H1 (cell line): ENCODE data around the gene GABRE.

Experiments
- ATF3 ChIP-seq: IDR thresholded peaks from 2 replicates; pipeline ENCODE4 v1.6.1; 2011; ENCODE audit warnings: low read depth, mild to moderate bottlenecking, low read length; ENCODE audit not compliant: insufficient read depth
- BCL11A ChIP-seq, 2 experiments: IDR thresholded peaks; one replicate each; pipeline ENCODE4 v1.6.1; 2011; ENCODE audit warnings: low read depth in 2 of 2, low read length in 2 of 2, mild to moderate bottlenecking in 2 of 2
- BRCA1 ChIP-seq: IDR thresholded peaks from 2 replicates; pipeline ENCODE4 v1.6.1; 2012; ENCODE audit warnings: low read depth, low read length, improper control_type of control experiment
- CEBPB ChIP-seq: IDR thresholded peaks from 2 replicates; pipeline ENCODE4 v1.6.1; 2012; ENCODE audit warnings: low read depth, low read length
- EGR1 ChIP-seq: IDR thresholded peaks from 2 replicates; pipeline ENCODE4 v1.6.1; 2011; ENCODE audit warnings: low read depth, low read length, borderline replicate concordance
- EP300 ChIP-seq, 2 experiments: IDR thresholded peaks; 1 replicate in 1 of 2; 2 replicates in 1 of 2; pipeline ENCODE4 v1.6.1; 2011 to 2012; ENCODE audit warnings: low read depth in 2 of 2, low read length in 2 of 2, mild to moderate bottlenecking in 2 of 2, borderline replicate concordance in 1 of 2, inconsistent platforms in 1 of 2, moderate library complexity in 1 of 2
- GABPA ChIP-seq: IDR thresholded peaks from 2 replicates; pipeline ENCODE4 v1.6.1; 2011; ENCODE audit warnings: mild to moderate bottlenecking, low read length, moderate library complexity, borderline replicate concordance; ENCODE audit not compliant: insufficient read depth
- JUN ChIP-seq: IDR thresholded peaks from 2 replicates; pipeline ENCODE4 v1.6.1; 2011; ENCODE audit warnings: low read depth, mild to moderate bottlenecking, improper control_type of control experiment, low read length
- MAX ChIP-seq: IDR thresholded peaks from 2 replicates; pipeline ENCODE4 v1.6.1; 2012; ENCODE audit warnings: inconsistent platforms
- POLR2A ChIP-seq, 2 experiments: IDR thresholded peaks; 1 replicate in 1 of 2; 2 replicates in 1 of 2; pipeline ENCODE4 v1.6.1; 2011; ENCODE audit warnings: low read depth in 2 of 2, low read length in 2 of 2, mild to moderate bottlenecking in 2 of 2; ENCODE audit errors: control extremely low read depth in 1 of 2
- RNF2 ChIP-seq: fragments of 200-900, 300-1000 bp; sonication (generic); IDR thresholded peaks from 2 replicates; pipeline ENCODE4 v1.7.1; 2016; ENCODE audit warnings: borderline replicate concordance, low read depth, mild to moderate bottlenecking, antibody characterized with exemption, low read length; ENCODE audit not compliant: poor library complexity, severe bottlenecking; ENCODE audit errors: missing control alignments
- SP1 ChIP-seq: IDR thresholded peaks from 2 replicates; pipeline ENCODE4 v1.6.1; 2011; ENCODE audit warnings: low read depth, low read length
- TF ChIP-seq, protein P1 (sequence below), 3 experiments: IDR thresholded peaks; 1 replicate in 2 of 3; 2 replicates in 1 of 3; pipeline versions ENCODE4 v1.5.1 to v1.6.1; 2011; ENCODE audit warnings: low read length in 3 of 3, mild to moderate bottlenecking in 3 of 3, inconsistent platforms in 2 of 3, low read depth in 1 of 3, moderate library complexity in 1 of 3; ENCODE audit not compliant: insufficient read depth in 1 of 3; ENCODE audit errors: control extremely low read depth in 1 of 3

DNA sequence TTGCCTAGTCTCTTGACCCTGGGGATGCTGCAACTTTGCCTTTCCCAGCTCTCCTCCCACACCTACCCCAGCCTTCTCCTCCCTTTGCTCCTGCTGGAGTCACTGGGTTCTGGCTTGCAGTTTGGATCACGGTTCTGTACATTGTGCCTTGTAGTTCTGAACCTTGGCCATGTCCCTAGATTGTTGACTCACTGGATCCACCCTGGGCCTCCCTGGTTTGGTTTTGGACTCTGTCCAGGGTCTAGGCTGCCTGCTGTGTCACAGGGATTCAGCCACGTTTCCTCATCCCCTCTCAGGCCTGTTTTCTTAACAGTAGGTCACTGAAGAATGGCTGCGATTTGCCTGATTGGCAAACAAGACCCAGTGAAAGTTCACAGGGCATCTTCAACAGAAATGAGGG lies 11.5 kb upstream of the GABRE start:
- no peak for TF ChIP-seq POLR2A (IDR thresholded peaks at IDR 0.05; ENCODE audit: control extremely low read depth in 1 of 2, low read depth in 2 of 2, low read length in 2 of 2)
- no peak for TF ChIP-seq SP1
- no peak for TF ChIP-seq BCL11A (IDR thresholded peaks at IDR 0.05; ENCODE audit: low read depth in 2 of 2, low read length in 2 of 2)
- TF ChIP-seq, protein P1, sequence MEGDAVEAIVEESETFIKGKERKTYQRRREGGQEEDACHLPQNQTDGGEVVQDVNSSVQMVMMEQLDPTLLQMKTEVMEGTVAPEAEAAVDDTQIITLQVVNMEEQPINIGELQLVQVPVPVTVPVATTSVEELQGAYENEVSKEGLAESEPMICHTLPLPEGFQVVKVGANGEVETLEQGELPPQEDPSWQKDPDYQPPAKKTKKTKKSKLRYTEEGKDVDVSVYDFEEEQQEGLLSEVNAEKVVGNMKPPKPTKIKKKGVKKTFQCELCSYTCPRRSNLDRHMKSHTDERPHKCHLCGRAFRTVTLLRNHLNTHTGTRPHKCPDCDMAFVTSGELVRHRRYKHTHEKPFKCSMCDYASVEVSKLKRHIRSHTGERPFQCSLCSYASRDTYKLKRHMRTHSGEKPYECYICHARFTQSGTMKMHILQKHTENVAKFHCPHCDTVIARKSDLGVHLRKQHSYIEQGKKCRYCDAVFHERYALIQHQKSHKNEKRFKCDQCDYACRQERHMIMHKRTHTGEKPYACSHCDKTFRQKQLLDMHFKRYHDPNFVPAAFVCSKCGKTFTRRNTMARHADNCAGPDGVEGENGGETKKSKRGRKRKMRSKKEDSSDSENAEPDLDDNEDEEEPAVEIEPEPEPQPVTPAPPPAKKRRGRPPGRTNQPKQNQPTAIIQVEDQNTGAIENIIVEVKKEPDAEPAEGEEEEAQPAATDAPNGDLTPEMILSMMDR (IDR thresholded peaks at IDR 0.05; ENCODE audit: control extremely low read depth in 1 of 3, insufficient read depth in 1 of 3, low read depth in 1 of 3, low read length in 3 of 3): no peak
- no peak for TF ChIP-seq GABPA
- no peak for TF ChIP-seq EGR1
- TF ChIP-seq EP300 (IDR thresholded peaks at IDR 0.05; ENCODE audit: borderline replicate concordance in 1 of 2, low read depth in 2 of 2, low read length in 2 of 2): no peak
- TF ChIP-seq ATF3: no peak
- no peak for TF ChIP-seq JUN
- TF ChIP-seq CEBPB: no peak
- no peak for TF ChIP-seq MAX
- no peak for TF ChIP-seq BRCA1
- no peak for TF ChIP-seq RNF2
